Kidney epithelial cell (primary cell): ENCODE measurements around the gene OR10G7. TPM values are rescaled to one million over a fixed set of nuclear protein-coding genes. Genes with fewer than 3 reads are reported as not detected.

Source experiments
- DNase-seq: peaks from one replicate; pipeline ENCODE4 v3.0.0-alpha.2; 2010; ENCODE audit warnings: low read depth
- H3K27me3 ChIP-seq: 2 replicates; pipeline ENCODE4 v1.6.0; 2011; ENCODE audit warnings: low read length; ENCODE audit not compliant: control insufficient read depth, insufficient read depth
- H3K36me3 ChIP-seq: 2 replicates; pipeline ENCODE4 v1.5.1; 2011; ENCODE audit warnings: low read length; ENCODE audit not compliant: control insufficient read depth, insufficient read depth
- H3K4me3 ChIP-seq: 2 replicates; pipeline ENCODE4 v1.5.1; 2011; ENCODE audit warnings: low read depth, mild to moderate bottlenecking, control low read depth, low read length
- total RNA-seq: library from RNA; depleted of rRNA; stranded (reverse); fragments of >200 nt; gene quantifications from 2 replicates; pipeline ENCODE4 v1.2.3, GENCODE V29; 2015
- TF ChIP-seq, protein P1 (sequence below): IDR thresholded peaks from 2 replicates; pipeline ENCODE4 v1.5.1; 2011; ENCODE audit warnings: mild to moderate bottlenecking, moderate library complexity, low read length, control low read depth, inconsistent platforms; ENCODE audit not compliant: insufficient read depth, poor library complexity, severe bottlenecking

The OR10G7 gene
- total RNA-seq, 1 donor from 2014 or later = not detected

- no peak for DNase-seq
- no peak overlapping the region for H3K4me3 ChIP-seq
- TF ChIP-seq, protein P1, sequence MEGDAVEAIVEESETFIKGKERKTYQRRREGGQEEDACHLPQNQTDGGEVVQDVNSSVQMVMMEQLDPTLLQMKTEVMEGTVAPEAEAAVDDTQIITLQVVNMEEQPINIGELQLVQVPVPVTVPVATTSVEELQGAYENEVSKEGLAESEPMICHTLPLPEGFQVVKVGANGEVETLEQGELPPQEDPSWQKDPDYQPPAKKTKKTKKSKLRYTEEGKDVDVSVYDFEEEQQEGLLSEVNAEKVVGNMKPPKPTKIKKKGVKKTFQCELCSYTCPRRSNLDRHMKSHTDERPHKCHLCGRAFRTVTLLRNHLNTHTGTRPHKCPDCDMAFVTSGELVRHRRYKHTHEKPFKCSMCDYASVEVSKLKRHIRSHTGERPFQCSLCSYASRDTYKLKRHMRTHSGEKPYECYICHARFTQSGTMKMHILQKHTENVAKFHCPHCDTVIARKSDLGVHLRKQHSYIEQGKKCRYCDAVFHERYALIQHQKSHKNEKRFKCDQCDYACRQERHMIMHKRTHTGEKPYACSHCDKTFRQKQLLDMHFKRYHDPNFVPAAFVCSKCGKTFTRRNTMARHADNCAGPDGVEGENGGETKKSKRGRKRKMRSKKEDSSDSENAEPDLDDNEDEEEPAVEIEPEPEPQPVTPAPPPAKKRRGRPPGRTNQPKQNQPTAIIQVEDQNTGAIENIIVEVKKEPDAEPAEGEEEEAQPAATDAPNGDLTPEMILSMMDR = no peak
- no peaks in the 10 kb centered on the region for H3K36me3 ChIP-seq
- no peaks in the 10 kb centered on the region for H3K27me3 ChIP-seq
These were observed 34.3 kb upstream of the OR10G7 start for GRCh38 chr11:124075492-124075840.

GRCh38 chr11:124074554-124074953 lies 33.4 kb upstream of the OR10G7 start:
- no peak overlapping the region for H3K4me3 ChIP-seq
- TF ChIP-seq, protein P1 = no peak
- DNase-seq = no peak
- H3K27me3 ChIP-seq = no peaks in the 10 kb centered on the region
- H3K36me3 ChIP-seq = no peaks in the 10 kb centered on the region

GRCh38 chr11:124072147-124072546 lies 31.0 kb upstream of the OR10G7 start:
- no peaks in the 10 kb centered on the region for H3K27me3 ChIP-seq
- no peak for DNase-seq
- H3K36me3 ChIP-seq = no peaks in the 10 kb centered on the region
- TF ChIP-seq, protein P1 = no peak
- H3K4me3 ChIP-seq = no peak overlapping the region

GRCh38 chr11:124071623-124071948 lies 30.5 kb upstream of the OR10G7 start:
- TF ChIP-seq, protein P1 = no peak
- Histone ChIP-seq H3K27me3 (no peaks in the 10 kb centered on the region), H3K36me3 (no peaks in the 10 kb centered on the region), H3K4me3 (no peak overlapping the region)
- DNase-seq = no peak

DNA sequence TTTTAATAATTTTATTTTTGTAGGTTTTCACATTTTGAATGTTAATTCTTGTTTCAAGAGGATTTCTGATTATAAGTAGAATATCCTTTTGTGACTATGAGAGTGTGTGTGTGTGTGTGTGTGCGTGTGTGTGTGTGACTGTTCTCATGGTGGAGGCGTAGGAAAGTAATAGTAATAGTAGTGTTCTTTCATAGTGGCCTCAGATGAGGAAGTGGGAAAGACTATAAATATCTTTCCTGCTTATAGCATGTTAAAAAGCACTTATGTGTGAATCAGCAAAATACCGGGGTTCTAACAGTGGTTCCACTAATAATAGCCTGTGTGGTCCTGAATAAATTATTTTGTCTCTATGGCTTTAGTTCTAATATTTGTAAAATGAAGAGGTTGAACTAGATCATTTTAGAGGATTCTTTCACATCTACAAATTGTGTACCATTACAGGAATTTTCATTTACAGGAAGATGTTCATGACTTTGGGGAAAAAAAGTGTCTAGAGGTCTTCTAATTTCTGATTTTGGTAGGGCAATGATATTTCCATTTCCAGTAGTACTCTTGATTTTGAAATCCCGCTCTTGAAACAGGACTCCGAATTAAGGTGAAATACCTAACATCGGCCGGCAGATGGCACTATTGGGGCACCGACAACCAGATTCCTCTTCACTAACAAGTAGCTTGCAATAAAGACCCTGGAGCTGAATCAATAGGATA lies 29.9 kb upstream of the OR10G7 start:
- TF ChIP-seq, protein P1 = peak; percentile 75
- H3K27me3 ChIP-seq = no peaks in the 10 kb centered on the region
- DNase-seq = peak; percentile 23
- H3K4me3 ChIP-seq = no peak overlapping the region
- H3K36me3 ChIP-seq = no peaks in the 10 kb centered on the region
